GM12878 (cell line): ENCODE data around the gene PDGFA. TPM values are rescaled to one million over a fixed set of nuclear protein-coding genes. Genes with fewer than 3 reads are reported as not detected.

Experiments used
- ATAC-seq: fragments of 200-7000 bp; cut with Tn5 transposase; 3 replicates; pipeline ENCODE4 v1.9.1; 2020; ENCODE audit warnings: mild to moderate bottlenecking, moderate library complexity
- BruUV-seq: library from RNA; stranded (reverse); fragments of 400-500 nt; replicated peaks from 2 replicates; lab custom pipeline; 2021; lab: Mats Ljungman, UMichigan
- CTCF ChIA-PET: fragments of 300-600 bp; sonication (Branson Sonifier 250); formaldehyde crosslinking; extraction: SDS; loops from one replicate; lab custom pipeline; 2021; ENCODE audit warnings: inconsistent platforms; lab: Yijun Ruan, JAX
- POLR2A ChIA-PET: fragments of 350-600 bp; formaldehyde crosslinking; extraction: SDS; loops from one replicate; lab custom pipeline; 2021; ENCODE audit warnings: inconsistent platforms; lab: Charles Lee
- RAD21 ChIA-PET: fragments of 300-600 bp; sonication (Branson Sonifier 250); formaldehyde crosslinking; loops from one replicate; lab custom pipeline; 2023; ENCODE audit warnings: antibody characterized with exemption; ENCODE audit not compliant: unreplicated experiment; lab: Charles Lee
- SMC1A ChIA-PET: fragments of 300-600 bp; sonication (Branson Sonifier 250); formaldehyde crosslinking; loops from one replicate; lab custom pipeline; 2023; ENCODE audit not compliant: unreplicated experiment, uncharacterized antibody; lab: Charles Lee
- DNase-seq: peaks from one replicate; pipeline ENCODE4 v3.0.0-alpha.2; 2011; ENCODE audit warnings: low read depth, low spot score
- FAIRE-seq: peaks from 3 replicates; lab custom pipeline; 2011; peaks lifted over from hg19 to GRCh38; lab: Jason Lieb, UNC
- H2AFZ ChIP-seq: 2 replicates; pipeline ENCODE4 v1.6.0; 2011; ENCODE audit warnings: low read depth, low read length, control low read depth; ENCODE audit not compliant: control insufficient read depth
- H3K27ac ChIP-seq: 2 replicates; pipeline ENCODE4 v1.5.1; 2011; ENCODE audit warnings: control low read depth; ENCODE audit not compliant: control insufficient read depth, insufficient read depth
- H3K27me3 ChIP-seq, 2 experiments: replicated peaks in 1 of 2; 2 replicates each; pipeline versions ENCODE4 v1.6.0 to v1.6.1; 2011; ENCODE audit warnings: low read length in 1 of 2; ENCODE audit not compliant: control insufficient read depth in 2 of 2, insufficient read depth in 2 of 2
- H3K36me3 ChIP-seq, 2 experiments: 2 replicates each; pipeline ENCODE4 v1.5.1; 2011; ENCODE audit warnings: low read length in 1 of 2; ENCODE audit not compliant: control insufficient read depth in 2 of 2, insufficient read depth in 2 of 2
- H3K4me1 ChIP-seq: 2 replicates; pipeline ENCODE4 v1.6.1; 2011; ENCODE audit warnings: mild to moderate bottlenecking, low read length, moderate library complexity, mixed read lengths; ENCODE audit not compliant: control insufficient read depth, insufficient read depth
- H3K4me2 ChIP-seq: 2 replicates; pipeline ENCODE4 v1.6.0; 2011; ENCODE audit warnings: control low read depth; ENCODE audit not compliant: control insufficient read depth, insufficient read depth
- H3K4me3 ChIP-seq: fragments of 200-600 bp; sonication (generic); 2 replicates; pipeline ENCODE4 v1.5.1; 2016
- H3K79me2 ChIP-seq: 2 replicates; pipeline ENCODE4 v1.6.0; 2011; ENCODE audit warnings: low read length; ENCODE audit not compliant: control insufficient read depth, insufficient read depth
- H3K9ac ChIP-seq: 2 replicates; pipeline ENCODE4 v1.8.0; 2011; ENCODE audit warnings: low read length, control low read depth, mixed read lengths; ENCODE audit not compliant: control insufficient read depth, insufficient read depth
- H3K9me3 ChIP-seq: replicated peaks from 3 replicates; pipeline ENCODE4 v1.5.1; 2011; ENCODE audit warnings: mild to moderate bottlenecking, low read length; ENCODE audit not compliant: control insufficient read depth, insufficient read depth
- H4K20me1 ChIP-seq: 2 replicates; pipeline ENCODE4 v1.6.0; 2011; ENCODE audit not compliant: control insufficient read depth, insufficient read depth
- BRCA1 ChIP-seq: IDR thresholded peaks from 2 replicates; pipeline ENCODE4 v1.6.1; 2011; ENCODE audit warnings: low read depth, low read length, improper control_type of control experiment
- E4F1 ChIP-seq: fragments of 450-650 bp; IDR thresholded peaks from 2 replicates; pipeline ENCODE4 v1.6.1; 2018; ENCODE audit warnings: borderline replicate concordance, mild to moderate bottlenecking; ENCODE audit not compliant: partially characterized antibody
- WGBS: methylation state at CpG from one replicate; pipeline ENCODE4 v1.1.6; 2016; ENCODE audit warnings: low lambda C conversion rate; ENCODE audit not compliant: insufficient replicate concordance, insufficient coverage; ENCODE audit errors: missing lambda C conversion rate; 5-methylcytosine and 5-hydroxymethylcytosine counted together
- in situ Hi-C: fragments of 300-500 bp; cut with MboI; formaldehyde crosslinking; loops from 9 replicates; pipeline ENCODE4 v1.14.3; 2018; ENCODE audit warnings: mixed read lengths
- intact Hi-C: fragments of 100-400 bp; cut with micrococcal nuclease; formaldehyde crosslinking; loops from one replicate; pipeline ENCODE4 v1.14.2; 2022; ENCODE audit not compliant: unreplicated experiment
- polyA plus RNA-seq, 11 experiments: library from polyadenylated mRNA; depleted of rRNA in 4 of 11; unstranded in 6 of 11; stranded (reverse) in 5 of 11; fragments of >200 nt; fragmentation: Nextera tagmentation in 4 of 11; fragmentation: Illumina TruSeq in 1 of 11; extraction: Ambion mirVana in 4 of 11; extraction: Trizol in 1 of 11; gene quantifications; 1 replicate in 1 of 11; 2 replicates in 10 of 11; pipeline versions ENCODE4 v1.2.1 to v1.2.3, GENCODE V29; 2011 to 2016; ENCODE audit warnings: inconsistent platforms in 2 of 11, missing spikeins in 2 of 11, low read depth in 1 of 11
- total RNA-seq, 4 experiments: library from RNA; depleted of rRNA in 3 of 4; stranded (reverse); fragments of >200 nt in 3 of 4; fragmentation: Illumina TruSeq in 1 of 4; extraction: Trizol in 1 of 4; gene quantifications; 2 replicates each; pipeline versions ENCODE4 v1.2.1 to v1.2.3, GENCODE V29; 2013 to 2021

Gene PDGFA
- total and polyA plus RNA-seq, 10 of the 15 experiments (the other 5 are each of a cell fraction or from before 2014, with no cell fraction given), result 2.5 to 10.0 (median 5.6) TPM

- TF ChIP-seq BRCA1, result no peak
These were observed 39.0 kb downstream of the PDGFA start (continued) for GRCh38 chr7:480531-481218.

- H3K4me2 ChIP-seq, result no peak overlapping the region
- no peaks in the 10 kb centered on the region for H3K36me3 ChIP-seq
- H3K9me3 ChIP-seq, result no peaks in the 10 kb centered on the region
- SMC1A ChIA-PET, result no interaction called here
- H2AFZ ChIP-seq, result no peak overlapping the region
- H3K79me2 ChIP-seq, result no peaks in the 10 kb centered on the region
- H3K4me3 ChIP-seq, result no peak overlapping the region
- CTCF ChIA-PET, result no interaction called here
- intact Hi-C loops (no loop called here), in situ Hi-C loops (no loop called here)
- no peaks in the 10 kb centered on the region for H4K20me1 ChIP-seq
- no peak overlapping the region for H3K9ac ChIP-seq
- DNase-seq (no peak), ATAC-seq (no peak), FAIRE-seq (no peak)
- H3K27ac ChIP-seq, result no peak overlapping the region
- no peaks in the 10 kb centered on the region for H3K4me1 ChIP-seq
- no TSS peak for BruUV-seq
- POLR2A ChIA-PET, result no interaction called here
- WGBS, result 17% methylated on average over 15 of the region's 15 CpGs
- RAD21 ChIA-PET, result no interaction called here
- no peaks in the 10 kb centered on the region for H3K27me3 ChIP-seq
- TF ChIP-seq E4F1, result no peak
These were observed 39.6 kb downstream of the PDGFA start for GRCh38 chr7:479948-480499.
